Tibial nerve (tissue), 4 donors: ENCODE data around the gene MAGI3.

ENCODE experiments used
- CTCF ChIP-seq, 5 experiments: fragments of 200-600 bp in 3 of 5; fragments of 450-650 bp in 2 of 5; sonication (generic) in 3 of 5; IDR thresholded peaks; one replicate each; pipeline ENCODE4 v1.5.1; 2016 to 2019; ENCODE audit warnings: antibody characterized with exemption in 5 of 5, mild to moderate bottlenecking in 3 of 5, moderate library complexity in 2 of 5
- EP300 ChIP-seq, 2 donors: sonication (generic); formaldehyde crosslinking; IDR thresholded peaks; one replicate each; pipeline ENCODE4 v1.6.1; 2017; ENCODE audit warnings: antibody characterized with exemption in 2 of 2, mild to moderate bottlenecking in 1 of 2

- TF ChIP-seq EP300 (IDR thresholded peaks at IDR 0.05) (no peak), CTCF (IDR thresholded peaks at IDR 0.05) (no peak)
These were observed 342.5 kb downstream of the MAGI3 start for GRCh38 chr1:113732802-113733201.
